Trophoblast cell (in vitro differentiated cells and primary cell): Measurements from ENCODE around the gene LCN9.

ENCODE experiments used
- DNase-seq, 2 donors: peaks; one replicate each; pipeline ENCODE4 v3.0.0-alpha.2; 2016
- H2AFZ ChIP-seq: 2 replicates; pipeline ENCODE4 v1.6.1; 2013; ENCODE audit warnings: low read length, moderate library complexity, mild to moderate bottlenecking; ENCODE audit not compliant: insufficient read depth, poor library complexity
- H2AK5ac ChIP-seq: 2 replicates; pipeline ENCODE4 v1.6.1; 2013; ENCODE audit warnings: mild to moderate bottlenecking, low read length
- H2BK120ac ChIP-seq: 2 replicates; pipeline ENCODE4 v1.6.1; 2013; ENCODE audit warnings: low read length, mild to moderate bottlenecking, moderate library complexity; ENCODE audit not compliant: insufficient read depth, poor library complexity
- H2BK12ac ChIP-seq: 2 replicates; pipeline ENCODE4 v1.6.1; 2013; ENCODE audit warnings: mild to moderate bottlenecking, low read length, moderate library complexity
- H2BK5ac ChIP-seq: 2 replicates; pipeline ENCODE4 v1.6.1; 2013; ENCODE audit warnings: low read length, low read depth, moderate library complexity, mild to moderate bottlenecking; ENCODE audit not compliant: poor library complexity
- H3K14ac ChIP-seq: 2 replicates; pipeline ENCODE4 v1.6.1; 2013; ENCODE audit warnings: mild to moderate bottlenecking, low read length
- H3K18ac ChIP-seq: 2 replicates; pipeline ENCODE4 v1.6.1; 2013; ENCODE audit warnings: mild to moderate bottlenecking, low read length
- H3K23ac ChIP-seq: 2 replicates; pipeline ENCODE4 v1.6.1; 2013; ENCODE audit warnings: low read length
- H3K27ac ChIP-seq: 2 replicates; pipeline ENCODE4 v1.5.1; 2013; ENCODE audit warnings: low read depth, mild to moderate bottlenecking, inconsistent platforms, low read length, moderate library complexity
- H3K27me3 ChIP-seq: 2 replicates; pipeline ENCODE4 v1.6.1; 2013; ENCODE audit warnings: inconsistent platforms, mild to moderate bottlenecking, low read length, moderate library complexity; ENCODE audit not compliant: insufficient read depth
- H3K36me3 ChIP-seq, 2 experiments: 1 replicate in 1 of 2; 2 replicates in 1 of 2; pipeline ENCODE4 v1.6.1; 2013; ENCODE audit warnings: low read length in 2 of 2, mild to moderate bottlenecking in 2 of 2, moderate library complexity in 1 of 2; ENCODE audit not compliant: insufficient read depth in 2 of 2, control insufficient read depth in 1 of 2
- H3K4ac ChIP-seq: 2 replicates; pipeline ENCODE4 v1.6.1; 2013; ENCODE audit warnings: low read depth, mild to moderate bottlenecking, low read length, moderate library complexity
- H3K4me1 ChIP-seq, 2 experiments: 1 replicate in 1 of 2; 2 replicates in 1 of 2; pipeline ENCODE4 v1.6.1; 2013; ENCODE audit warnings: low read length in 2 of 2, mild to moderate bottlenecking in 2 of 2, moderate library complexity in 1 of 2; ENCODE audit not compliant: insufficient read depth in 2 of 2, control insufficient read depth in 1 of 2
- H3K4me2 ChIP-seq: 2 replicates; pipeline ENCODE4 v1.6.1; 2013; ENCODE audit warnings: inconsistent platforms, mild to moderate bottlenecking, low read length, moderate library complexity
- H3K4me3 ChIP-seq: 2 replicates; pipeline ENCODE4 v1.5.1; 2013; ENCODE audit warnings: mild to moderate bottlenecking, low read depth, low read length, inconsistent platforms
- H3K79me1 ChIP-seq: one replicate; pipeline ENCODE4 v1.6.1; 2013; ENCODE audit warnings: low read length
- H3K79me2 ChIP-seq: 2 replicates; pipeline ENCODE4 v1.6.1; 2013; ENCODE audit warnings: low read length, mild to moderate bottlenecking; ENCODE audit not compliant: control insufficient read depth, insufficient read depth, poor library complexity
- H3K9ac ChIP-seq: 2 replicates; pipeline ENCODE4 v1.6.1; 2013; ENCODE audit warnings: mild to moderate bottlenecking, low read length
- H3K9me3 ChIP-seq: 2 replicates; pipeline ENCODE4 v1.6.1; 2013; ENCODE audit warnings: low read depth, mild to moderate bottlenecking, control low read depth, inconsistent platforms, low read length; ENCODE audit not compliant: insufficient read depth
- H4K12ac ChIP-seq: 2 replicates; pipeline ENCODE4 v1.6.1; 2013; ENCODE audit warnings: low read depth, mild to moderate bottlenecking, low read length, moderate library complexity
- H4K8ac ChIP-seq: 2 replicates; pipeline ENCODE4 v1.6.1; 2013; ENCODE audit warnings: low read depth, mild to moderate bottlenecking, low read length, moderate library complexity
- H4K91ac ChIP-seq: one replicate; pipeline ENCODE4 v1.6.1; 2013; ENCODE audit warnings: low read depth, mild to moderate bottlenecking, low read length, moderate library complexity
- WGBS: extraction: QIAGEN DNeasy Blood & Tissue Kit; methylation state at CpG from one replicate; pipeline ENCODE4 v1.1.7; 2013; ENCODE audit warnings: missing lambda C conversion rate; ENCODE audit not compliant: insufficient read length, insufficient coverage; ENCODE audit errors: extremely low coverage; 5-methylcytosine and 5-hydroxymethylcytosine counted together

Gene LCN9

DNA sequence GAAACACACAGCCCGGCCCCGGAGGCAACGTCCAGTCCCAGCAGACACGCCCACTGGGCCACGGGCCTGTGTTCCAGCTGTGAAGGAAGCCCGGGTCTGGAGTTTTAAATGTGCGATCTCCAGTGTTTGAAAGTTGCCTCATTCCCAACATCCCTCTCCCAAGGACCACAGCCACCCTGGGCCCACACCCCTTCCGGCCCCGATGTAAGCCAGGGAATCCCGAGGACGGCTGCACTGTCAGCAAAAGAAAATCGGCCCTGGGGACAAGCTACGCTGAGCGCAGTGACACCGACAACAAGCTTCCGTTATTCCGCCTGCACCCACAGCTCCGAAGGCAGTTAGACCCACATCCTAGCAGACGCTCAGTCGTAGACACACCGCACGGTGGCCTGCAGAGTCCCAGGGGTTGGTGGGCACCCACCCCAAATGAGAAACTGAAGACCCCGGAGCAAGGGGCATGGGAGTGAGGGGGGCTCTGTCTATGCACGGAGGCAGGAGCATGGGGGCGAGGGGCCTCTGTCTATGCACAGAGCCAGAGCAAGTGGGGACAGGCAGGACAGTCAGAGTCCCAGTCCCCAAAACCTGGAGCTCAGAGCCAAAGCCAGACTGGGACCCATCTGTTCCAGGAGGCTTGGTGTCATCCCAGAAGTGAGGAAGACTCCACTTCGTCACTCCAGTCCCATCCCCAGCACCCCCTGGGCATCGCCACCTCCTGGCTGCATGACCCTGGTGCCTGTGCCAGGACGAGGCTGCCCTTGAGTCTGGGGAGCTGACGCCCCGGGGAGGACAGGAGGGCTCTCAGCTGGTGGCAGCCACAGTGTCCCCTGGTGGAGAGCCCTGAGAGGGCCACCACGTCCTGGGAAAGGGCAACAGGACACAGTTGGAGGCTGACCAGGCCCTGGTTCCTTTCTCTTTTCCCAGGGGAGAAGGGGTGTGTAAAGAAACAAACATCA, 47.2 kb upstream of the LCN9 start:
- no peaks in the 10 kb centered on the region for H3K36me3 ChIP-seq
- no peak overlapping the region for H3K4ac ChIP-seq
- no peak overlapping the region for H3K4me2 ChIP-seq
- DNase-seq, result no peak
- no peak overlapping the region for H2AFZ ChIP-seq
- H3K27ac ChIP-seq, result no peak overlapping the region
- no peak overlapping the region for H2BK12ac ChIP-seq
- no peak overlapping the region for H3K18ac ChIP-seq
- no peak overlapping the region for H3K9ac ChIP-seq
- peaks cover 8% of the 10 kb centered on the region for H3K9me3 ChIP-seq
- H4K12ac ChIP-seq, result no peak overlapping the region
- no peak overlapping the region for H2BK5ac ChIP-seq
- no peaks in the 10 kb centered on the region for H3K79me1 ChIP-seq
- no peaks in the 10 kb centered on the region for H3K4me1 ChIP-seq
- no peak overlapping the region for H3K23ac ChIP-seq
- no peaks in the 10 kb centered on the region for H3K27me3 ChIP-seq
- H4K8ac ChIP-seq, result no peak overlapping the region
- WGBS, result no CpG with 5 or more reads among the region's 31 CpGs
- no peak overlapping the region for H2AK5ac ChIP-seq
- H3K14ac ChIP-seq, result no peak overlapping the region
- no peaks in the 10 kb centered on the region for H3K79me2 ChIP-seq
- H4K91ac ChIP-seq, result no peak overlapping the region
- H3K4me3 ChIP-seq, result no peak overlapping the region
- no peak overlapping the region for H2BK120ac ChIP-seq

DNA sequence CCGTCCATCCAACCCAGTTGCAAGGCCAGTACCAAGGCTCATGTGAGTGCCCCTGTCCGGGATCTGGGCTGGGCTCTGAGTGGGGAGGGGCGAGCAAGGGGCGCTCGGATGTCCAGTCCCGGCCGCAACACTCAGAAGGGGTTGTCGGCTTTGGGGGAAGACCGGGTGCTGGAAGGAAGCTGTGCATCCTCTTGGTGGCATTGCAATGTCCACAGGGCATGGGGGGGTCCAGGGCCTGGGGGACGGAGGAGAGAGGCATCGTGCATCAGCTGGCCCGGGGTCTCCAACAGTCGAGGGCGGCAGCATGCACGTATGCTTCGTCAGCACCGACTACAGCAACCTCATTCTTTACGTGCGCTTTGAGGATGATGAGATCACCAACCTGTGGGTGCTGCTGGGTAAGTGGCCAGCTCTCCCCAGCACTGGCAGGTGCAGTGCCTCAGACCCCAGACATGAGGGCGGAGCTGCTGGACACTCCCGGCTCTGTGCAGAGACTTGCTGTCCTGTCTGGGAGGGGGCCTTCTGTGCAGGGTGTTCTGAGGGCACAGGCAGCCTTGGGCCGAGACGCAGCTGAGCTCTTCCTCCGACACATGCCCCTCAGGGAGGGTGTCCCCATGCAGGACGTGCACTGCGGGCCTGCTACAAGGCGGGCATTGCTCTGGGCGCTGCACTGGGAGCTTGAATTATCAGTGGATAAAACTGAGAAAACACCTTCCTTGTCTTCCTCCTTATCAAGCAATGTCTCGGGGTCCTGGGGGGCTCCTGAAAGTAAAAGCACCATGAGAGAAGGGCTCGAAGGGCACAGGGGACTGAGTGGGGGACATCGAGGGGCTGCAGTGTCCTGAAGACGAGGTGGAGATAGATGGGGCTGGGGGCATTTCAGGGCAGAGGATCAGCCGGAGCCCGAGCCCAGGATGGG, 46.2 kb upstream of the LCN9 start:
- Histone ChIP-seq H2BK5ac (no peak overlapping the region), H3K4me2 (no peak overlapping the region), H3K14ac (no peak overlapping the region), H4K91ac (no peak overlapping the region), H3K9me3 (peaks cover 1% of the 10 kb centered on the region), H3K27ac (no peak overlapping the region), H3K27me3 (no peaks in the 10 kb centered on the region), H3K4me1 (no peaks in the 10 kb centered on the region), H4K8ac (no peak overlapping the region), H2BK12ac (no peak overlapping the region), H3K4me3 (no peak overlapping the region), H3K18ac (no peak overlapping the region), H3K23ac (no peak overlapping the region), H3K9ac (no peak overlapping the region), H2AK5ac (no peak overlapping the region), H2BK120ac (no peak overlapping the region), H3K79me2 (no peaks in the 10 kb centered on the region), H2AFZ (no peak overlapping the region), H3K36me3 (no peaks in the 10 kb centered on the region), H3K4ac (no peak overlapping the region), H3K79me1 (no peaks in the 10 kb centered on the region), H4K12ac (no peak overlapping the region)
- no peak for DNase-seq
- WGBS, result no CpG with 5 or more reads among the region's 34 CpGs

DNA sequence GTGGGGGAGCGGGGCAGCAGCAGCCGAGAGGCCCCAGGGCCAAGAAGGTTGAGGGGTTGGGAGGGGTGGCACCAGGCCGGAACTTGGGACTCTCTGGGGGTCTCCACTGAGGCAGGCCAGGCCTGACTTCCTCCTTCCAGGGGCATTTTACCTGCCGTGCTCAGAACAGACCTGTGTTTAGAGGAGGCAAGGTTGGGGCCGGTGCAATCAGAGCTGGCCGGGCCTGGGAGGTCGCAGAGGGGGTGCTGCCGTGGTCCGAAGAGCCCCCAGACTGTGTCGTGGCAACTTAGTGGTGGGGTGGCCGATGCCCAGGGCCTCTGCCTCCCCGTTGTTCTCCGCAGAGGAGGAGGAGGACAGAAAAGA, 45.6 kb upstream of the LCN9 start:
- Histone ChIP-seq H3K18ac (no peak overlapping the region), H4K8ac (no peak overlapping the region), H3K36me3 (no peaks in the 10 kb centered on the region), H3K79me1 (no peaks in the 10 kb centered on the region), H2BK12ac (no peak overlapping the region), H3K4me1 (no peaks in the 10 kb centered on the region), H4K12ac (no peak overlapping the region), H3K79me2 (no peaks in the 10 kb centered on the region), H2BK5ac (no peak overlapping the region), H2BK120ac (no peak overlapping the region), H2AK5ac (no peak overlapping the region), H3K27ac (no peak overlapping the region), H3K4ac (no peak overlapping the region), H3K4me2 (no peak overlapping the region), H2AFZ (no peak overlapping the region), H3K27me3 (no peaks in the 10 kb centered on the region), H3K9me3 (no peaks in the 10 kb centered on the region), H4K91ac (no peak overlapping the region), H3K23ac (no peak overlapping the region), H3K9ac (no peak overlapping the region), H3K14ac (no peak overlapping the region), H3K4me3 (no peak overlapping the region)
- no CpG with 5 or more reads among the region's 13 CpGs for WGBS
- DNase-seq, result no peak

DNA sequence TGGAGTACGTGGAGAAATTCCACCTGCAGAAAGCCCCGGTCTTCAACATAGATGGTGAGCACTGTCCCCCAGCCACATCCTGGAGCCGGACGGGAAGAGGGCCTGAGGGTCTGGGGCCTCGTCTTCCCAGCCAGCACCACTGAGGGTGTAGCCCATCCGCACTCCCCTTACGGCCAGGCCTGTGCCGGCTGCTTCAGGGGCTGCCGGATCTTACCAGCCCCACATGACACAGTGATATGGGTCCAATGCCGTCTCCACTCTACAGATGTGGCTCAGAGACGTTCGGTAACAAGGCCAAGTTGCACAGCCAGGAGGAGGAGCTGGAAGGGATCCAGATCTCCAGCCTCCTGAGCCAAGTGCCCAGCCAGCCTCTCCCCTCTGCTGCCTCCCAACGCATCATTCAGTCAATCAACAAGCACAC, 45.1 kb upstream of the LCN9 start:
- Histone ChIP-seq H2BK5ac (no peak overlapping the region), H2BK12ac (no peak overlapping the region), H3K18ac (no peak overlapping the region), H3K4ac (no peak overlapping the region), H3K27me3 (no peaks in the 10 kb centered on the region), H3K23ac (no peak overlapping the region), H3K4me3 (no peak overlapping the region), H2AFZ (no peak overlapping the region), H3K14ac (no peak overlapping the region), H3K27ac (no peak overlapping the region), H3K79me1 (no peaks in the 10 kb centered on the region), H3K4me2 (no peak overlapping the region), H3K4me1 (no peaks in the 10 kb centered on the region), H4K91ac (no peak overlapping the region), H4K12ac (no peak overlapping the region), H4K8ac (no peak overlapping the region), H3K36me3 (no peaks in the 10 kb centered on the region), H3K79me2 (no peaks in the 10 kb centered on the region), H2BK120ac (no peak overlapping the region), H2AK5ac (no peak overlapping the region), H3K9ac (no peak overlapping the region), H3K9me3 (no peaks in the 10 kb centered on the region)
- DNase-seq, result no peak
- no CpG with 5 or more reads among the region's 13 CpGs for WGBS
